Esophagus (tissue), 2 donors: ENCODE results near the gene EIF4G3. TPM values are rescaled to one million over a fixed set of nuclear protein-coding genes. Genes with fewer than 3 reads are reported as not detected.
"Not testable (repeated sequence)": the region's sequence is repeated elsewhere in the genome, so short reads cannot be mapped to it uniquely, and the experiment has no call there.

Experiments
- H3K27ac ChIP-seq, 2 donors: one replicate each; pipeline ENCODE4 v1.5.1; 2013; ENCODE audit warnings: low read depth in 2 of 2, mild to moderate bottlenecking in 2 of 2, inconsistent platforms in 1 of 2, low read length in 1 of 2, moderate library complexity in 1 of 2
- H3K27me3 ChIP-seq, 2 donors: one replicate each; pipeline ENCODE4 v1.6.1; 2013; ENCODE audit warnings: low read length in 2 of 2, control low read depth in 1 of 2, mild to moderate bottlenecking in 1 of 2; ENCODE audit not compliant: insufficient read depth in 2 of 2, control insufficient read depth in 1 of 2
- H3K36me3 ChIP-seq, 2 donors: one replicate each; pipeline ENCODE4 v1.6.1; 2013; ENCODE audit warnings: low read length in 1 of 2; ENCODE audit not compliant: control insufficient read depth in 2 of 2, insufficient read depth in 2 of 2
- H3K4me1 ChIP-seq, 2 donors: one replicate each; pipeline ENCODE4 v1.6.1; 2013; ENCODE audit warnings: low read length in 1 of 2; ENCODE audit not compliant: control insufficient read depth in 2 of 2, insufficient read depth in 2 of 2
- H3K4me3 ChIP-seq, 2 donors: one replicate each; pipeline ENCODE4 v1.5.1; 2013; ENCODE audit warnings: low read length in 2 of 2, mild to moderate bottlenecking in 2 of 2, low read depth in 1 of 2, moderate library complexity in 1 of 2
- H3K9me3 ChIP-seq, 2 donors: one replicate each; pipeline ENCODE4 v1.6.1; 2013; ENCODE audit warnings: mild to moderate bottlenecking in 2 of 2, low read depth in 1 of 2, low read length in 1 of 2, moderate library complexity in 1 of 2; ENCODE audit not compliant: control insufficient read depth in 2 of 2, insufficient read depth in 1 of 2
- WGBS, 2 donors: extraction: QIAGEN DNeasy Blood & Tissue Kit; methylation state at CpG; one replicate each; pipeline ENCODE4 v1.1.7; 2013; 5-methylcytosine and 5-hydroxymethylcytosine counted together
- polyA plus RNA-seq, 2 donors: library from polyadenylated mRNA; stranded (reverse); fragments of 200-250 nt; gene quantifications; one replicate each; pipeline ENCODE4 v1.2.3, GENCODE V29; 2013
- donor health status: healthy with polysubstance abuse.
- donor health status: Bipolar disorder and iron deficiency.

Gene EIF4G3
- polyA plus RNA-seq, 2 donors, result 15.7 to 22.3 TPM

- H3K9me3 ChIP-seq, result no peaks in the 10 kb centered on the region
- no peaks in the 10 kb centered on the region for H3K36me3 ChIP-seq
- H3K4me3 ChIP-seq, result no peak overlapping the region
- H3K4me1 ChIP-seq, result no peaks in the 10 kb centered on the region
- 10 to 38% methylated on average over 1 of the region's 1 CpG for WGBS, 2 donors
- no peak overlapping the region for H3K27ac ChIP-seq
- H3K27me3 ChIP-seq, result no peaks in the 10 kb centered on the region
Observed at GRCh38 chr1:20871419-20871818, 305.3 kb downstream of the EIF4G3 start.

- WGBS, 2 donors, result 76% methylated on average over 1 of the region's 1 CpG
- no peaks in the 10 kb centered on the region for H3K4me1 ChIP-seq
- no peaks in the 10 kb centered on the region for H3K9me3 ChIP-seq
- no peaks in the 10 kb centered on the region for H3K27me3 ChIP-seq
- H3K27ac ChIP-seq, result no peak overlapping the region
- H3K4me3 ChIP-seq, result no peak overlapping the region
- no peaks in the 10 kb centered on the region for H3K36me3 ChIP-seq
Observed at GRCh38 chr1:20870718-20871117, 306.0 kb downstream of the EIF4G3 start.

GRCh38 chr1:20868263-20868662 is 308.4 kb downstream of the EIF4G3 start:
- H3K27ac ChIP-seq, result no peak overlapping the region
- no peaks in the 10 kb centered on the region for H3K9me3 ChIP-seq
- H3K4me3 ChIP-seq, result no peak overlapping the region
- no peaks in the 10 kb centered on the region for H3K4me1 ChIP-seq
- peaks cover 0 to 2% of the 10 kb centered on the region in 2 donors for H3K36me3 ChIP-seq
- H3K27me3 ChIP-seq, result no peaks in the 10 kb centered on the region
- 97 to 100% methylated on average over 2 of the region's 2 CpGs for WGBS, 2 donors

GRCh38 chr1:20867847-20868246 is 308.9 kb downstream of the EIF4G3 start:
- Histone ChIP-seq H3K4me1 (no peaks in the 10 kb centered on the region), H3K27me3 (no peaks in the 10 kb centered on the region), H3K4me3 (no peak overlapping the region), H3K36me3 (peaks cover 0 to 3% of the 10 kb centered on the region in 2 donors), H3K9me3 (no peaks in the 10 kb centered on the region), H3K27ac (no peak overlapping the region)

- H3K9me3 ChIP-seq, result no peaks in the 10 kb centered on the region
- H3K4me1 ChIP-seq, result no peaks in the 10 kb centered on the region
- H3K36me3 ChIP-seq, result peaks cover 0 to 5% of the 10 kb centered on the region in 2 donors
- H3K4me3 ChIP-seq, result no peak overlapping the region
- H3K27ac ChIP-seq, result no peak overlapping the region
- WGBS, 2 donors, result 56 to 57% methylated on average over 1 of the region's 1 CpG
- H3K27me3 ChIP-seq, result no peaks in the 10 kb centered on the region
Observed at GRCh38 chr1:20867062-20867461, 309.6 kb downstream of the EIF4G3 start.

- Histone ChIP-seq H3K27ac (no peak overlapping the region), H3K36me3 (peaks cover 0 to 5% of the 10 kb centered on the region in 2 donors), H3K9me3 (no peaks in the 10 kb centered on the region), H3K27me3 (no peaks in the 10 kb centered on the region), H3K4me3 (no peak overlapping the region), H3K4me1 (no peaks in the 10 kb centered on the region)
- WGBS, 2 donors, result 82 to 85% methylated on average over 2 of the region's 2 CpGs
Observed at GRCh38 chr1:20865001-20865400, 311.7 kb downstream of the EIF4G3 start.

GRCh38 chr1:20854529-20854928 is 322.2 kb downstream of the EIF4G3 start:
- H3K36me3 ChIP-seq, result peaks cover 5 to 11% of the 10 kb centered on the region in 2 donors

GRCh38 chr1:20851791-20852190 is 324.9 kb downstream of the EIF4G3 start:
- not testable (repeated sequence) for H3K36me3 ChIP-seq, H3K27me3 ChIP-seq, H3K9me3 ChIP-seq, H3K4me3 ChIP-seq, H3K4me1 ChIP-seq, H3K27ac ChIP-seq
- WGBS, 2 donors, result 84% methylated on average over 8 of the region's 8 CpGs

More at GRCh38 chr1:20854529-20854928, 322.2 kb downstream of the EIF4G3 start:
- Histone ChIP-seq H3K4me3 (no peak overlapping the region), H3K9me3 (no peaks in the 10 kb centered on the region), H3K27ac (no peak overlapping the region), H3K27me3 (no peaks in the 10 kb centered on the region), H3K4me1 (no peaks in the 10 kb centered on the region)
- WGBS, 2 donors, result 98 to 99% methylated on average over 4 of the region's 4 CpGs

GRCh38 chr1:20850021-20850420 is 326.7 kb downstream of the EIF4G3 start:
- Histone ChIP-seq H3K27me3 (no peaks in the 10 kb centered on the region), H3K4me3 (no peak overlapping the region), H3K27ac (no peak overlapping the region), H3K9me3 (no peaks in the 10 kb centered on the region), H3K4me1 (no peaks in the 10 kb centered on the region), H3K36me3 (peaks cover 5 to 7% of the 10 kb centered on the region in 2 donors)
- WGBS, 2 donors, result 85 to 90% methylated on average over 3 of the region's 3 CpGs

GRCh38 chr1:20849100-20849499 is 327.6 kb downstream of the EIF4G3 start:
- Histone ChIP-seq H3K4me3 (no peak overlapping the region), H3K36me3 (peaks cover 5 to 7% of the 10 kb centered on the region in 2 donors), H3K27ac (no peak overlapping the region), H3K27me3 (no peaks in the 10 kb centered on the region), H3K9me3 (no peaks in the 10 kb centered on the region), H3K4me1 (no peaks in the 10 kb centered on the region)
- WGBS, 2 donors, result 82 to 96% methylated on average over 2 of the region's 2 CpGs
